HCT116 (cell line): ENCODE data around the gene LGR6.

Experiments
- POLR2A ChIP-seq: IDR thresholded peaks from 2 replicates; pipeline ENCODE4 v1.7.0; 2011; ENCODE audit warnings: borderline replicate concordance; ENCODE audit not compliant: insufficient read depth, insufficient read length; ENCODE audit errors: extremely low read depth
- POLR2AphosphoS5 ChIP-seq: IDR thresholded peaks from 2 replicates; pipeline ENCODE4 v1.6.1; 2011; ENCODE audit warnings: mild to moderate bottlenecking, low read depth, low read length, moderate library complexity
- YY1 ChIP-seq: IDR thresholded peaks from 2 replicates; pipeline ENCODE4 v1.6.1; 2011; ENCODE audit warnings: low read length, low read depth, moderate library complexity, mild to moderate bottlenecking; ENCODE audit not compliant: insufficient replicate concordance; ENCODE audit errors: extremely low read depth
- ZNF274 ChIP-seq: fragments of 200-500 bp; sonication (Bioruptor generic); IDR thresholded peaks from 2 replicates; pipeline ENCODE4 v1.6.1; 2014; ENCODE audit warnings: mild to moderate bottlenecking, low read depth, low read length, inconsistent platforms

DNA sequence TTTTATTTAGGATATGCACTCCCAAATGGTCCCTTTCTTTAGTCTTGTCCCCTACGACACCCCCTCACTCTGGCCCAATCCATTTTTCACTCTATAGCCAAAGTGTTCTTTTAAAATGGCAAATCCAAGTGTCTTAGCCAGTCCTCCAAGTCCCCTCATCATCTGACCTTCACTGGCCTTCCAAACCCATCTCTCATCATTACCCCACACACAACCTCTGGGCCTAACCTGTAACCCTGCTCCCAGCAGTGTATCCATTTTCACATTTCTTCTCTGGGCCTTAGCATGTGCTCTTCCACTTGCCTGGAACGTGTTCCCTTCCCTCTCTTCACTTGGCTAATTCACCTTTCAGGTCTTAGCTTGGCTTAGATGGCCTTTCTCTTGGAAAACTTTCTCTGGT, 42.6 kb upstream of the LGR6 start:
- TF ChIP-seq ZNF274 (no peak), YY1 (no peak), POLR2AphosphoS5 (no peak), POLR2A (no peak)
